ENCODE measurements around the gene GPR156.
"Not testable (repeated sequence)": the region's sequence is repeated elsewhere in the genome, so short reads cannot be mapped to it uniquely, and the experiment has no call there.

The GPR156 gene

GRCh38 chr3:120272286-120272685 is 12.7 kb downstream of the GPR156 start:
- no peak for DNase-seq

- DNase-seq = no peak
Measured at GRCh38 chr3:120265989-120266388, 19.0 kb downstream of the GPR156 start.

GRCh38 chr3:120264963-120265362 is 20.1 kb downstream of the GPR156 start:
- no peak for DNase-seq

- no peak for DNase-seq
Measured at GRCh38 chr3:120263792-120264191, 21.2 kb downstream of the GPR156 start.

GRCh38 chr3:120258009-120258408 is 27.0 kb downstream of the GPR156 start:
- no peak for DNase-seq

- no peak for DNase-seq
Measured at GRCh38 chr3:120245386-120245785, 39.6 kb downstream of the GPR156 start.

GRCh38 chr3:120244834-120245225 is 40.2 kb downstream of the GPR156 start:
- no peak for DNase-seq

GRCh38 chr3:120239644-120240043 is 45.4 kb downstream of the GPR156 start:
- no peak for DNase-seq

GRCh38 chr3:120227710-120228347 is 57.2 kb downstream of the GPR156 start:
- DNase-seq = no peak

GRCh38 chr3:120224237-120224636 is 60.8 kb downstream of the GPR156 start:
- no peak for DNase-seq

GRCh38 chr3:120218981-120219380 is 66.0 kb downstream of the GPR156 start:
- no peak for DNase-seq

- DNase-seq = not testable (repeated sequence)
Measured at GRCh38 chr3:120216633-120217032, 68.4 kb downstream of the GPR156 start.

GRCh38 chr3:120214176-120214575 is 70.8 kb downstream of the GPR156 start:
- DNase-seq = no peak

GRCh38 chr3:120212505-120212904 is 72.5 kb downstream of the GPR156 start:
- DNase-seq = no peak

GRCh38 chr3:120209425-120209824 is 75.6 kb downstream of the GPR156 start:
- DNase-seq = no peak

GRCh38 chr3:120204338-120204737 is 80.7 kb downstream of the GPR156 start:
- no peak for DNase-seq

GRCh38 chr3:120203621-120204020 is 81.4 kb downstream of the GPR156 start:
- no peak for DNase-seq

GRCh38 chr3:120203016-120203415 is 82.0 kb downstream of the GPR156 start:
- no peak for DNase-seq

GRCh38 chr3:120202363-120202762 is 82.7 kb downstream of the GPR156 start:
- DNase-seq = no peak

- no peak for DNase-seq
Measured at GRCh38 chr3:120200493-120201235, 84.4 kb downstream of the GPR156 start.

- no peak for DNase-seq
Measured at GRCh38 chr3:120198305-120198878, 86.6 kb downstream of the GPR156 start.

GRCh38 chr3:120196812-120197211 is 88.2 kb downstream of the GPR156 start:
- DNase-seq = no peak

- DNase-seq = no peak
Measured at GRCh38 chr3:120196333-120196732, 88.7 kb downstream of the GPR156 start.

- no peak for DNase-seq
Measured at GRCh38 chr3:120193554-120193953, 91.5 kb downstream of the GPR156 start.

Measured in NCI-H748 treated with DMSO at 0.1 percent for 48 hours (cell line).